Suppressor macrophage treated with lipopolysaccharide for 1 hour (primary cell): ENCODE measurements around the gene MAML3.

Experiments
- DNase-seq, 3 donors: peaks; one replicate each; pipeline ENCODE4 v3.0.0-alpha.2; 2020 to 2022

MAML3 gene

GRCh38 chr4:140069066-140069465 lies 84.9 kb downstream of the MAML3 start:
- peak; percentile 43 to 55 (median 50) for DNase-seq

GRCh38 chr4:140068271-140068670 lies 85.7 kb downstream of the MAML3 start:
- no peak for DNase-seq

GRCh38 chr4:140066031-140066930 lies 87.7 kb downstream of the MAML3 start:
- no peak for DNase-seq

GRCh38 chr4:140065393-140065792 lies 88.6 kb downstream of the MAML3 start:
- DNase-seq: no peak

GRCh38 chr4:140061659-140062289 lies 92.2 kb downstream of the MAML3 start:
- no peak for DNase-seq

- DNase-seq: no peak
Observed at GRCh38 chr4:140061194-140061593, 92.8 kb downstream of the MAML3 start.

- DNase-seq: no peak
Observed at GRCh38 chr4:140059159-140059558, 94.8 kb downstream of the MAML3 start.

- DNase-seq: peak in 1 of 3 donors; percentile 52
Observed at GRCh38 chr4:140057701-140058100, 96.3 kb downstream of the MAML3 start.

- no peak for DNase-seq
Observed at GRCh38 chr4:140056015-140056414, 98.0 kb downstream of the MAML3 start.

- DNase-seq: no peak
Observed at GRCh38 chr4:140054861-140055260, 99.1 kb downstream of the MAML3 start.

- DNase-seq: no peak
Observed at GRCh38 chr4:140053185-140053584, 100.8 kb downstream of the MAML3 start.

- DNase-seq: peak; percentile 57 to 62 (median 62)
Observed at GRCh38 chr4:140052050-140052449, 101.9 kb downstream of the MAML3 start.

GRCh38 chr4:140049849-140050637 lies 103.9 kb downstream of the MAML3 start:
- DNase-seq: peak in 1 of 3 donors; percentile 49

GRCh38 chr4:140049024-140049848 lies 104.7 kb downstream of the MAML3 start:
- no peak for DNase-seq

GRCh38 chr4:140048419-140048995 lies 105.5 kb downstream of the MAML3 start:
- DNase-seq: no peak

GRCh38 chr4:140047786-140048185 lies 106.2 kb downstream of the MAML3 start:
- peak; percentile 49 to 75 (median 70) for DNase-seq

- DNase-seq: no peak
Observed at GRCh38 chr4:140047017-140047640, 106.9 kb downstream of the MAML3 start.

GRCh38 chr4:140046543-140046942 lies 107.4 kb downstream of the MAML3 start:
- peak in 2 of 3 donors; percentile 50 to 54 for DNase-seq

- peak in 1 of 3 donors; percentile 31 for DNase-seq
Observed at GRCh38 chr4:140046016-140046415, 108.0 kb downstream of the MAML3 start.

- DNase-seq: no peak
Observed at GRCh38 chr4:140044337-140044902, 109.6 kb downstream of the MAML3 start.

- DNase-seq: no peak
Observed at GRCh38 chr4:140042634-140043033, 111.3 kb downstream of the MAML3 start.
